Lung (tissue), 12 donors: ENCODE measurements around the gene NUP155. TPM values are rescaled to one million over a fixed set of nuclear protein-coding genes. Genes with fewer than 3 reads are reported as not detected.
"Not testable (repeated sequence)": the region's sequence is repeated elsewhere in the genome, so short reads cannot be mapped to it uniquely, and the experiment has no call there.

Experiments
- ATAC-seq: fragments of 200-7000 bp; cut with Tn5 transposase; one replicate; pipeline ENCODE4 v1.9.1; 2020; ENCODE audit warnings: moderate number of reproducible peaks; ENCODE audit not compliant: insufficient read depth, low FRiP score
- DNase-seq, 3 donors: peaks; one replicate each; pipeline ENCODE4 v3.0.0-alpha.2; 2013 to 2017
- H3K27ac ChIP-seq, 2 donors: one replicate each; pipeline ENCODE4 v1.5.1; 2013; ENCODE audit warnings: mild to moderate bottlenecking in 2 of 2, moderate library complexity in 2 of 2, control low read depth in 1 of 2, inconsistent platforms in 1 of 2, low read depth in 1 of 2, low read length in 1 of 2
- H3K27me3 ChIP-seq, 3 donors: one replicate each; pipeline ENCODE4 v1.5.1; 2013; ENCODE audit warnings: low read length in 2 of 3; ENCODE audit not compliant: control insufficient read depth in 3 of 3, insufficient read depth in 3 of 3
- H3K36me3 ChIP-seq, 4 donors: one replicate each; pipeline ENCODE4 v1.5.1; 2013; ENCODE audit warnings: low read length in 4 of 4, mild to moderate bottlenecking in 1 of 4, moderate library complexity in 1 of 4; ENCODE audit not compliant: control insufficient read depth in 4 of 4, insufficient read depth in 4 of 4
- H3K4me1 ChIP-seq, 5 donors: one replicate each; pipeline ENCODE4 v1.5.1; 2013; ENCODE audit warnings: low read length in 5 of 5, mild to moderate bottlenecking in 2 of 5, moderate library complexity in 1 of 5; ENCODE audit not compliant: control insufficient read depth in 5 of 5, insufficient read depth in 5 of 5
- H3K4me3 ChIP-seq: one replicate; pipeline ENCODE4 v1.5.1; 2013; ENCODE audit warnings: mild to moderate bottlenecking, control low read depth, moderate library complexity
- H3K9ac ChIP-seq, 2 donors: one replicate each; pipeline ENCODE4 v1.5.1; 2013; ENCODE audit warnings: low read length in 2 of 2, control low read depth in 1 of 2; ENCODE audit not compliant: insufficient read depth in 1 of 2
- H3K9me3 ChIP-seq, 4 donors: one replicate each; pipeline ENCODE4 v1.5.1; 2013; ENCODE audit warnings: low read length in 3 of 4, mild to moderate bottlenecking in 1 of 4, moderate library complexity in 1 of 4; ENCODE audit not compliant: control insufficient read depth in 4 of 4, insufficient read depth in 3 of 4
- CTCF ChIP-seq: IDR thresholded peaks from 2 replicates; pipeline ENCODE4 v1.5.1; 2012; ENCODE audit warnings: mild to moderate bottlenecking; ENCODE audit errors: control extremely low read depth, extremely low read depth
- WGBS, 2 donors: extraction: QIAGEN DNeasy Blood & Tissue Kit; methylation state at CpG; one replicate each; pipeline ENCODE4 v1.1.7; 2013; 5-methylcytosine and 5-hydroxymethylcytosine counted together
- polyA plus RNA-seq, 2 donors: library from polyadenylated mRNA; stranded (reverse); fragments of 200-250 nt; gene quantifications; one replicate each; pipeline ENCODE4 v1.2.1, GENCODE V29; 2013
- total RNA-seq, 2 donors: library from RNA; depleted of rRNA in 1 of 2; stranded (reverse); fragments of >200 nt in 1 of 2; gene quantifications; one replicate each; pipeline ENCODE4 v1.2.1, GENCODE V29; 2014 to 2021
- donor health status: control.
- donor health status: control.
- donor health status: Bipolar disorder and iron deficiency.
- donor health status: healthy.
- donor health status: DM: yes; HTN: yes; CAD: no.

NUP155 gene
- total and polyA plus RNA-seq, 4 donors, result 3.3 to 35.4 (median 12.1) TPM

GRCh38 chr5:37310360-37310759, 60.5 kb downstream of the NUP155 start:
- DNase-seq (no peak), ATAC-seq (no peak)
- no peak overlapping the region for H3K9ac ChIP-seq
- no peaks in the 10 kb centered on the region for H3K27me3 ChIP-seq
- 87 to 100% methylated on average over 1 of the region's 1 CpG for WGBS, 2 donors
- no peaks in the 10 kb centered on the region for H3K9me3 ChIP-seq
- no peak overlapping the region for H3K4me3 ChIP-seq
- no peak for TF ChIP-seq CTCF
- no peak overlapping the region for H3K27ac ChIP-seq
- no peaks in the 10 kb centered on the region for H3K4me1 ChIP-seq
- H3K36me3 ChIP-seq, result peaks cover 16 to 50% (median 35%) of the 10 kb centered on the region in 4 donors

- Histone ChIP-seq H3K27ac (no peak overlapping the region), H3K9me3 (no peaks in the 10 kb centered on the region), H3K4me1 (no peaks in the 10 kb centered on the region), H3K9ac (no peak overlapping the region), H3K4me3 (no peak overlapping the region), H3K36me3 (peaks cover 18 to 49% (median 40%) of the 10 kb centered on the region in 4 donors), H3K27me3 (no peaks in the 10 kb centered on the region)
- TF ChIP-seq CTCF, result no peak
- 35 to 85% methylated on average over 3 to 4 of the region's 4 CpGs for WGBS, 2 donors
- ATAC-seq, result no peak
- no peak for DNase-seq
Observed at GRCh38 chr5:37308793-37309192, 62.1 kb downstream of the NUP155 start.

GRCh38 chr5:37304888-37305287, 66.0 kb downstream of the NUP155 start:
- DNase-seq, result no peak
- H3K9me3 ChIP-seq, result no peaks in the 10 kb centered on the region
- no peak overlapping the region for H3K27ac ChIP-seq
- no peaks in the 10 kb centered on the region for H3K4me1 ChIP-seq
- H3K36me3 ChIP-seq, result peaks cover 24 to 49% (median 43%) of the 10 kb centered on the region in 4 donors
- H3K9ac ChIP-seq, result no peak overlapping the region
- no peak overlapping the region for H3K4me3 ChIP-seq
- no peaks in the 10 kb centered on the region for H3K27me3 ChIP-seq
- ATAC-seq, result no peak
- no peak for TF ChIP-seq CTCF
- WGBS, 2 donors, result 97 to 98% methylated on average over 2 of the region's 2 CpGs

GRCh38 chr5:37296313-37296712, 74.6 kb downstream of the NUP155 start:
- H3K4me1 ChIP-seq, H3K4me3 ChIP-seq, H3K27ac ChIP-seq, DNase-seq, ATAC-seq, H3K9me3 ChIP-seq, H3K27me3 ChIP-seq, H3K9ac ChIP-seq: not testable (repeated sequence)
- H3K36me3 ChIP-seq, result peaks cover 14 to 37% (median 26%) of the 10 kb centered on the region in 4 donors
- WGBS, 2 donors, result 77 to 92% methylated on average over 7 of the region's 7 CpGs
